GM21515 (cell line): ENCODE data around the gene FCHSD2.
"Not testable (repeated sequence)": the region's sequence is repeated elsewhere in the genome, so short reads cannot be mapped to it uniquely, and the experiment has no call there.

Source experiments
- ATAC-seq: cut with Tn5 transposase; IDR thresholded peaks from one replicate; pipeline ENCODE4 v1.9.1; 2021; ENCODE audit not compliant: unreplicated experiment

The FCHSD2 gene

GRCh38 chr11:72850832-72851231 is 291.3 kb downstream of the FCHSD2 start:
- no peak for ATAC-seq

GRCh38 chr11:72848846-72849466 is 293.2 kb downstream of the FCHSD2 start:
- no peak for ATAC-seq

GRCh38 chr11:72844356-72844755 is 297.8 kb downstream of the FCHSD2 start:
- ATAC-seq, result no peak

GRCh38 chr11:72842653-72843330 is 299.3 kb downstream of the FCHSD2 start:
- ATAC-seq, result no peak

GRCh38 chr11:72842126-72842525 is 300.0 kb downstream of the FCHSD2 start:
- no peak for ATAC-seq

- no peak for ATAC-seq
Observed at GRCh38 chr11:72841397-72841796, 300.7 kb downstream of the FCHSD2 start.

GRCh38 chr11:72840780-72841179 is 301.3 kb downstream of the FCHSD2 start:
- ATAC-seq, result no peak

GRCh38 chr11:72838691-72839305 is 303.3 kb downstream of the FCHSD2 start:
- ATAC-seq, result no peak

GRCh38 chr11:72836111-72836510 is 306.0 kb downstream of the FCHSD2 start:
- ATAC-seq, result no peak

- ATAC-seq, result no peak
Observed at GRCh38 chr11:72834905-72835304, 307.2 kb downstream of the FCHSD2 start.

GRCh38 chr11:72833811-72834493 is 308.2 kb downstream of the FCHSD2 start:
- no peak for ATAC-seq

- ATAC-seq, result no peak
Observed at GRCh38 chr11:72833083-72833733, 308.9 kb downstream of the FCHSD2 start.

- ATAC-seq, result no peak
Observed at GRCh38 chr11:72832301-72833082, 309.6 kb downstream of the FCHSD2 start.

GRCh38 chr11:72831521-72832300 is 310.4 kb downstream of the FCHSD2 start:
- no peak for ATAC-seq

GRCh38 chr11:72829884-72830533 is 312.1 kb downstream of the FCHSD2 start:
- ATAC-seq, result no peak

- ATAC-seq, result no peak
Observed at GRCh38 chr11:72829178-72829577, 312.9 kb downstream of the FCHSD2 start.

- no peak for ATAC-seq
Observed at GRCh38 chr11:72828692-72829101, 313.4 kb downstream of the FCHSD2 start.

GRCh38 chr11:72828081-72828567 is 314.0 kb downstream of the FCHSD2 start:
- no peak for ATAC-seq

- not testable (repeated sequence) for ATAC-seq
Observed at GRCh38 chr11:72827656-72828055, 314.5 kb downstream of the FCHSD2 start.
